K562 (cell line): ENCODE results near the gene LHB.
A peak's percentile ranks its signal among the peaks of the same experiment; 100 is the strongest.

Experiments
- ARNT ChIP-seq, 2 experiments: fragments of 450-650 bp; IDR thresholded peaks; 2 replicates each; pipeline ENCODE4 v1.6.1; 2016; ENCODE audit warnings: mild to moderate bottlenecking in 1 of 2
- GATA2 ChIP-seq: sonication (generic); formaldehyde crosslinking; IDR thresholded peaks from 2 replicates; pipeline ENCODE4 v1.4.0; 2020; ENCODE audit warnings: mild to moderate bottlenecking, missing genetic modification reagents
- MAFK ChIP-seq: IDR thresholded peaks from 2 replicates; pipeline ENCODE4 v1.6.1; 2011; ENCODE audit warnings: low read length, improper control_type of control experiment
- MTA2 ChIP-seq: fragments of 450-650 bp; IDR thresholded peaks from 2 replicates; pipeline ENCODE4 v1.6.1; 2016; ENCODE audit warnings: low read depth
- POLR2A ChIP-seq: fragments of 450-650 bp; conservative IDR thresholded peaks from 2 replicates; pipeline ENCODE4 v1.6.1; 2016
- POLR2AphosphoS5 ChIP-seq: IDR thresholded peaks from 2 replicates; pipeline ENCODE4 v1.6.1; 2011; ENCODE audit warnings: mild to moderate bottlenecking, low read depth, low read length, moderate library complexity; ENCODE audit not compliant: control insufficient read depth, insufficient read depth
- TAF1 ChIP-seq: IDR thresholded peaks from 2 replicates; pipeline ENCODE4 v1.6.1; 2011; ENCODE audit warnings: mild to moderate bottlenecking, low read length, moderate library complexity; ENCODE audit not compliant: insufficient read depth, control insufficient read depth, severe bottlenecking; ENCODE audit errors: extremely low read depth
- YY1 ChIP-seq, 3 experiments: IDR thresholded peaks; 2 replicates each; pipeline ENCODE4 v1.6.1; 2011; ENCODE audit warnings: low read length in 2 of 3, mild to moderate bottlenecking in 2 of 3, moderate library complexity in 2 of 3, borderline replicate concordance in 1 of 3, control low read depth in 1 of 3, low read depth in 1 of 3; ENCODE audit not compliant: insufficient read depth in 3 of 3, insufficient replicate concordance in 2 of 3, control insufficient read depth in 1 of 3, insufficient read length in 1 of 3; ENCODE audit errors: extremely low read depth in 1 of 3
- ZFX ChIP-seq: sonication (generic); formaldehyde crosslinking; IDR thresholded peaks from 2 replicates; pipeline ENCODE4 v1.8.0; 2022; ENCODE audit warnings: mild to moderate bottlenecking, missing genetic modification reagents, moderate library complexity
- ZNF76 ChIP-seq: fragments of 250-450 bp; sonication (Bioruptor Pico); IDR thresholded peaks from 2 replicates; pipeline ENCODE4 v1.4.0; 2020; ENCODE audit warnings: mild to moderate bottlenecking, moderate library complexity, borderline replicate concordance
- TF ChIP-seq, protein P1 (sequence below): sonication (generic); formaldehyde crosslinking; IDR thresholded peaks from 2 replicates; pipeline ENCODE4 v1.8.0; 2023; ENCODE audit warnings: mild to moderate bottlenecking, missing genetic modification reagents
- TF ChIP-seq, protein P2 (sequence below): fragments of 250-450 bp; sonication (Bioruptor Pico); IDR thresholded peaks from 2 replicates; pipeline ENCODE4 v1.8.0; 2021; ENCODE audit warnings: moderate library complexity, mild to moderate bottlenecking, inconsistent platforms

DNA sequence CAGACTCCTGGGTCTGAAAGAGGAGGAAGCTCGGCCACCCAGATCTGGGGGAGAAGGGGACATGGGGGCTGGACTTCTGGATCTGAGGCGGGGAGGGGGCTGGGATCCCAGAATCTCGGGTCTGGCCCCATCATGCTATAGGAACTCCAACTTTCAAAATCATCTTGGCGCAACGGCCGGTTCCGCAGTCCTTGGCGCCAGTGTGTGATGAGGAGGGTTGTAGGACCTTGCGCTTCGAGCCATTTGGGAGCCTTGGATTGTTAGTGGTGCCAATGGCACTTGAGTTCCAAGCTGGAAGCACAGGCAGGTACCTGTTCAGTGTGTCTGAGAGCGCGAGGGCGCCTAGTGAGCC is 22.9 kb downstream of the LHB start:
- TF ChIP-seq ZFX (no peak), GATA2 (CRISPR knock-in tag) (no peak), TAF1 (no peak), POLR2AphosphoS5 (no peak), MAFK (no peak; the same call in 1 of the 2 replicates), MTA2 (no peak), POLR2A (no peak), YY1 (IDR thresholded peaks at IDR 0.05; ENCODE audit: borderline replicate concordance in 1 of 3, control insufficient read depth in 1 of 3, extremely low read depth in 1 of 3, insufficient read depth in 3 of 3, insufficient read length in 1 of 3, insufficient replicate concordance in 2 of 3, low read depth in 1 of 3, low read length in 2 of 3) (no peak), ZNF76 (CRISPR knock-in tag) (no peak), ARNT (IDR thresholded peaks at IDR 0.05) (no peak)
- TF ChIP-seq, protein P1, sequence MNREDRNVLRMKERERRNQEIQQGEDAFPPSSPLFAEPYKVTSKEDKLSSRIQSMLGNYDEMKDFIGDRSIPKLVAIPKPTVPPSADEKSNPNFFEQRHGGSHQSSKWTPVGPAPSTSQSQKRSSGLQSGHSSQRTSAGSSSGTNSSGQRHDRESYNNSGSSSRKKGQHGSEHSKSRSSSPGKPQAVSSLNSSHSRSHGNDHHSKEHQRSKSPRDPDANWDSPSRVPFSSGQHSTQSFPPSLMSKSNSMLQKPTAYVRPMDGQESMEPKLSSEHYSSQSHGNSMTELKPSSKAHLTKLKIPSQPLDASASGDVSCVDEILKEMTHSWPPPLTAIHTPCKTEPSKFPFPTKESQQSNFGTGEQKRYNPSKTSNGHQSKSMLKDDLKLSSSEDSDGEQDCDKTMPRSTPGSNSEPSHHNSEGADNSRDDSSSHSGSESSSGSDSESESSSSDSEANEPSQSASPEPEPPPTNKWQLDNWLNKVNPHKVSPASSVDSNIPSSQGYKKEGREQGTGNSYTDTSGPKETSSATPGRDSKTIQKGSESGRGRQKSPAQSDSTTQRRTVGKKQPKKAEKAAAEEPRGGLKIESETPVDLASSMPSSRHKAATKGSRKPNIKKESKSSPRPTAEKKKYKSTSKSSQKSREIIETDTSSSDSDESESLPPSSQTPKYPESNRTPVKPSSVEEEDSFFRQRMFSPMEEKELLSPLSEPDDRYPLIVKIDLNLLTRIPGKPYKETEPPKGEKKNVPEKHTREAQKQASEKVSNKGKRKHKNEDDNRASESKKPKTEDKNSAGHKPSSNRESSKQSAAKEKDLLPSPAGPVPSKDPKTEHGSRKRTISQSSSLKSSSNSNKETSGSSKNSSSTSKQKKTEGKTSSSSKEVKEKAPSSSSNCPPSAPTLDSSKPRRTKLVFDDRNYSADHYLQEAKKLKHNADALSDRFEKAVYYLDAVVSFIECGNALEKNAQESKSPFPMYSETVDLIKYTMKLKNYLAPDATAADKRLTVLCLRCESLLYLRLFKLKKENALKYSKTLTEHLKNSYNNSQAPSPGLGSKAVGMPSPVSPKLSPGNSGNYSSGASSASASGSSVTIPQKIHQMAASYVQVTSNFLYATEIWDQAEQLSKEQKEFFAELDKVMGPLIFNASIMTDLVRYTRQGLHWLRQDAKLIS = peak; percentile 55; the same call in 1 of the 2 replicates
- TF ChIP-seq, protein P2, sequence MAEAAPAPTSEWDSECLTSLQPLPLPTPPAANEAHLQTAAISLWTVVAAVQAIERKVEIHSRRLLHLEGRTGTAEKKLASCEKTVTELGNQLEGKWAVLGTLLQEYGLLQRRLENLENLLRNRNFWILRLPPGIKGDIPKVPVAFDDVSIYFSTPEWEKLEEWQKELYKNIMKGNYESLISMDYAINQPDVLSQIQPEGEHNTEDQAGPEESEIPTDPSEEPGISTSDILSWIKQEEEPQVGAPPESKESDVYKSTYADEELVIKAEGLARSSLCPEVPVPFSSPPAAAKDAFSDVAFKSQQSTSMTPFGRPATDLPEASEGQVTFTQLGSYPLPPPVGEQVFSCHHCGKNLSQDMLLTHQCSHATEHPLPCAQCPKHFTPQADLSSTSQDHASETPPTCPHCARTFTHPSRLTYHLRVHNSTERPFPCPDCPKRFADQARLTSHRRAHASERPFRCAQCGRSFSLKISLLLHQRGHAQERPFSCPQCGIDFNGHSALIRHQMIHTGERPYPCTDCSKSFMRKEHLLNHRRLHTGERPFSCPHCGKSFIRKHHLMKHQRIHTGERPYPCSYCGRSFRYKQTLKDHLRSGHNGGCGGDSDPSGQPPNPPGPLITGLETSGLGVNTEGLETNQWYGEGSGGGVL (CRISPR knock-in tag) = no peak
